ENCODE measurements around the gene ISLR. TPM values are rescaled to one million over a fixed set of nuclear protein-coding genes. Genes with fewer than 3 reads are reported as not detected.

ISLR gene
- total and polyA plus RNA-seq, 7 donors = 0.69 to 186 (median 71.4) TPM

GRCh38 chr15:74146277-74146800 lies 27.2 kb upstream of the ISLR start:
- H3K36me3 ChIP-seq = no peaks in the 10 kb centered on the region
- 93 to 96% methylated on average over 1 of the region's 1 CpG for WGBS, 2 donors
- H3K4me3 ChIP-seq = no peak overlapping the region
- H3K27me3 ChIP-seq = no peaks in the 10 kb centered on the region
- TF ChIP-seq EP300 (IDR thresholded peaks at IDR 0.05) = no peak
- TF ChIP-seq POLR2A (IDR thresholded peaks at IDR 0.05) = no peak
- TF ChIP-seq CTCF (IDR thresholded peaks at IDR 0.05) = no peak
- TF ChIP-seq POLR2AphosphoS5 (IDR thresholded peaks at IDR 0.05) = no peak
- intact Hi-C loops (cut with DNase I) = no loop called here
- no peak overlapping the region for H3K27ac ChIP-seq
- no peak for DNase-seq
- H3K9me3 ChIP-seq = peaks cover 0 to 6% (median 1%) of the 10 kb centered on the region in 4 donors
- no peaks in the 10 kb centered on the region for H3K4me1 ChIP-seq

GRCh38 chr15:74147051-74147450 lies 26.5 kb upstream of the ISLR start:
- 49 to 72% methylated on average over 2 of the region's 2 CpGs for WGBS, 2 donors

GRCh38 chr15:74155766-74156417 lies 17.6 kb upstream of the ISLR start:
- H3K4me1 ChIP-seq = peaks cover 0 to 40% (median 33%) of the 10 kb centered on the region in 4 donors
- H3K4me3 ChIP-seq = no peak overlapping the region
- 74 to 77% methylated on average over 14 of the region's 14 CpGs for WGBS, 2 donors
- intact Hi-C loops (cut with DNase I) = no loop called here
- no peak for TF ChIP-seq CTCF (IDR thresholded peaks at IDR 0.05)
- no peak for TF ChIP-seq EP300 (IDR thresholded peaks at IDR 0.05)
- TF ChIP-seq POLR2AphosphoS5 (IDR thresholded peaks at IDR 0.05) = no peak
- TF ChIP-seq POLR2A (IDR thresholded peaks at IDR 0.05) = no peak
- H3K36me3 ChIP-seq = no peaks in the 10 kb centered on the region
- no peaks in the 10 kb centered on the region for H3K27me3 ChIP-seq
- no peaks in the 10 kb centered on the region for H3K9me3 ChIP-seq
- DNase-seq = no peak
- H3K27ac ChIP-seq = peak overlapping the region in 2 of 4 donors; percentile 33 to 64

More at GRCh38 chr15:74147051-74147450, 26.5 kb upstream of the ISLR start:
- no peak for TF ChIP-seq POLR2AphosphoS5 (IDR thresholded peaks at IDR 0.05)
- TF ChIP-seq CTCF (IDR thresholded peaks at IDR 0.05) = no peak
- TF ChIP-seq EP300 (IDR thresholded peaks at IDR 0.05) = no peak
- TF ChIP-seq POLR2A (IDR thresholded peaks at IDR 0.05) = no peak
- Histone ChIP-seq H3K4me3 (no peak overlapping the region), H3K36me3 (no peaks in the 10 kb centered on the region), H3K9me3 (peaks cover 0 to 6% (median 1%) of the 10 kb centered on the region in 4 donors), H3K4me1 (no peaks in the 10 kb centered on the region), H3K27me3 (no peaks in the 10 kb centered on the region), H3K27ac (no peak overlapping the region)
- DNase-seq = no peak
- intact Hi-C loops (cut with DNase I) = no loop called here

GRCh38 chr15:74156678-74157411 lies 16.7 kb upstream of the ISLR start:
- no peaks in the 10 kb centered on the region for H3K9me3 ChIP-seq
- WGBS, 2 donors = 17 to 53% methylated on average over 7 of the region's 7 CpGs
- no peak for DNase-seq
- H3K27ac ChIP-seq = peak overlapping the region; percentile 25 to 64 (median 40)
- H3K4me3 ChIP-seq = no peak overlapping the region
- H3K36me3 ChIP-seq = no peaks in the 10 kb centered on the region
- TF ChIP-seq POLR2AphosphoS5 (IDR thresholded peaks at IDR 0.05) (peak; percentile 19 to 64 (median 46)), EP300 (IDR thresholded peaks at IDR 0.05) (no peak), CTCF (IDR thresholded peaks at IDR 0.05) (no peak), POLR2A (IDR thresholded peaks at IDR 0.05) (no peak)
- intact Hi-C loops (cut with DNase I) = no loop called here
- no peaks in the 10 kb centered on the region for H3K27me3 ChIP-seq
- peaks cover 0 to 40% (median 33%) of the 10 kb centered on the region in 4 donors for H3K4me1 ChIP-seq

Data from sigmoid colon (tissue), 7 donors.